Epithelial cell of esophagus (primary cell): ENCODE data around the gene ENDOD1.

Experiments used
- DNase-seq: peaks from one replicate; pipeline ENCODE4 v3.0.0; 2010; ENCODE audit warnings: low read depth
- H3K4me3 ChIP-seq: 2 replicates; pipeline ENCODE4 v1.5.1; 2011; ENCODE audit warnings: mild to moderate bottlenecking, low read length, control low read depth
- TF ChIP-seq, protein P1 (sequence below): IDR thresholded peaks from 2 replicates; pipeline ENCODE4 v1.5.1; 2011; ENCODE audit warnings: low read depth, mild to moderate bottlenecking, low read length, control low read depth, inconsistent platforms; ENCODE audit not compliant: insufficient read depth; ENCODE audit errors: missing control alignments

ENDOD1 gene

DNA sequence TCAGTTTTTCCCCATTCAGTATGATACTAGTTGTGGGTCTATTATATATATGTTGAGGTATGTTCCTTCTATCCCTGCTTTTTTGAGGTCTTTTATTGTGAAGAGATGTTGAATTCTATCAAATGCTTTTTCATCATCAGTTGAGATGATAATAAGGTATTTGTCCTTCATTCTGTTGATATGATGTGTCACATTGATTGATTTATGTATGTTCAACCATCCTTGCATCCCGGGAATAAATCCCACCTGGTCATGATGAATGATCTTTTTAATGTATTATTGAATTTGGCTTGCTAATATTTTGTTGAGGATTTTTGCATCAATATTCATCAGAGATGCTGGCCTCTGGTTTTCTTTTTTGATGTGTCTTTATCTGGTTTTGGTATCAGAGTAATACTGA is 26.0 kb downstream of the ENDOD1 start:
- H3K4me3 ChIP-seq, result no peak overlapping the region
- DNase-seq, result no peak
- TF ChIP-seq, protein P1, sequence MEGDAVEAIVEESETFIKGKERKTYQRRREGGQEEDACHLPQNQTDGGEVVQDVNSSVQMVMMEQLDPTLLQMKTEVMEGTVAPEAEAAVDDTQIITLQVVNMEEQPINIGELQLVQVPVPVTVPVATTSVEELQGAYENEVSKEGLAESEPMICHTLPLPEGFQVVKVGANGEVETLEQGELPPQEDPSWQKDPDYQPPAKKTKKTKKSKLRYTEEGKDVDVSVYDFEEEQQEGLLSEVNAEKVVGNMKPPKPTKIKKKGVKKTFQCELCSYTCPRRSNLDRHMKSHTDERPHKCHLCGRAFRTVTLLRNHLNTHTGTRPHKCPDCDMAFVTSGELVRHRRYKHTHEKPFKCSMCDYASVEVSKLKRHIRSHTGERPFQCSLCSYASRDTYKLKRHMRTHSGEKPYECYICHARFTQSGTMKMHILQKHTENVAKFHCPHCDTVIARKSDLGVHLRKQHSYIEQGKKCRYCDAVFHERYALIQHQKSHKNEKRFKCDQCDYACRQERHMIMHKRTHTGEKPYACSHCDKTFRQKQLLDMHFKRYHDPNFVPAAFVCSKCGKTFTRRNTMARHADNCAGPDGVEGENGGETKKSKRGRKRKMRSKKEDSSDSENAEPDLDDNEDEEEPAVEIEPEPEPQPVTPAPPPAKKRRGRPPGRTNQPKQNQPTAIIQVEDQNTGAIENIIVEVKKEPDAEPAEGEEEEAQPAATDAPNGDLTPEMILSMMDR, result no peak

DNA sequence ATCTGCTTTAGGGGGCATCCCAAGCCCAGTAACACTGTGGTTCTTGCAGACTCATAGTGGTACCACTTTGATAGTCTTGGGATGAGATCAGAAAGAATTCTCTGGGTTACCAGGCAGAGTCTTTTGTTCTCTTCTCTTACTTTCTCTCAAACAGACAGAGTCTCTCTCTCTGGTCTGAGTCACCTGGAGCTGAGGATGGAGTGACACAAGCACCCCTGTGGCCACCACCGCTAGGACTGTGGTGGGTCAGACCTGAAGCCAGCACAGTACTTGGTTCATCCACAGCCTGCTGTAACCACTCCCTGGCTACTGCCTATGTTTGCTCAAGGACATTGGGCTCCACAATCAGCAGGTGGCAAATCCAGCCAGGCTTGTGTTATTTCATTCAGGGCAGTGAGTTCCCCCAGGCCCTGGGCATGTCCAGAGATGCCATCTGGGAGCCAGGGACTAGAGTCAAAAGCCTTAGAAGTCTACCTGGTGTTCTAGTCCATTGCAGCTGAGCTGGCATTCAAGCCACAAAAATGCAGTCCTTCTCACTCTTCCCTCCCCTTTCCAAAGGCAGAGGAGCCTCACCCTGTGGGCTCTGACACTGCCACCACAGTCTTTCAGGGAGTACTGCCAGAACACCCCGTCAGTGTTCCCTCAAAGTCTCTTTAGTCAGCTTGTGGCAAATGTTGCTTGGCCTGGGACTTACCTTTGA is 29.9 kb downstream of the ENDOD1 start:
- DNase-seq, result peak; percentile 65
- no peak overlapping the region for H3K4me3 ChIP-seq
- TF ChIP-seq, protein P1, result no peak

DNA sequence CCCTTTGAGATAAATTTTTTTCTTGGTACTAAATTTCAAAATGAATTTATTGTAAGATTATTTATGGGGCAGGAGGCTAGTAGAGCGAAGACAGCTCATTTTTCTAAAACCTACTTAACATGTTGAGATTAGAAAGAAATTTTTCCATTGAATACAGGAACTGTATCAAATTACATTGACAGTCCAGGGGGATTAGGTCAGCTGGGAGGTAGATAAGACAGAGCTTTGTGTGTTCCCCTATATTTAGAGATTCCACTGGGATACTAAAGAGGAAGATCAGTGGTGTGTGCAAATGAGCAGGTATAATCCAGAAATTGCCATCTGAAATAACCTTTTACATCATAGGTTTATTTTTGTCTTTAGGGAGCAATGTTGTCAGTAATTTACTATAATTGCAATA is 32.1 kb downstream of the ENDOD1 start:
- no peak overlapping the region for H3K4me3 ChIP-seq
- TF ChIP-seq, protein P1, result no peak
- no peak for DNase-seq

DNA sequence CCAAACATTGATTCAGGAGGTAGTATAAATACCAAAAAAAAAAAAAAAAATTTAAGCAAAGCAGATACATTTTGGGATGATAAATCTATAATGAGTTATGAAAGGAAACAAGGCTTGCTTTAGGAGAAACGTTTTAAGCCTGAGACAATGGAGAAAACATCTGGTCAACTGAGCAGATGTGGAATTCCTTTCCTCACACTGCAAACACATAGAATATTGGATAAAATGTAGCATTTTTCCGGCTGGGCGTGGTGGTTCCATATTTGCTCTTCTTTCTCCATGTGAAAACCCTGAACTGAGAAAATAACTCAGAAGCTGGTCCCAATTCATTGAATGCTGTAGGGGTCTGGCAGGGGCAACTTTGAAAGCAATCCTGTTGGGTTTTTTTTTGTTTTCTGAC is 33.9 kb downstream of the ENDOD1 start:
- no peak overlapping the region for H3K4me3 ChIP-seq
- DNase-seq, result no peak
- TF ChIP-seq, protein P1, result no peak

DNA sequence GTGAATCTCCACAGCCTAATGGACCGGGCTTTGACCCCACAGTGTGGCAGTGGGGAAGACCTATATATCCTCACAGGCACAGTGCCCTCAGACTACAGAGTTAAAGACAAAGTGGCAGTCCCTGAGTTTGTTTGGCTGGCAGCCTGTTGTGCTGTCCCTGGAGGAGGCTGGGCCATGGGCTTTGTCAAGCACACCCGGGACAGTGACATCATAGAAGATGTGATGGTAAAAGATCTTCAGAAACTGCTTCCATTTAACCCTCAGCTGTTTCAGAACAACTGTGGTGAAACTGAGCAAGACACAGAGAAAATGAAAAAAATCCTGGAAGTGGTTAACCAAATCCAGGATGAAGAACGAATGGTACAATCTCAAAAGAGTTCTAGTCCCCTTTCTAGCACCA is 39.0 kb downstream of the ENDOD1 start:
- TF ChIP-seq, protein P1, result no peak
- DNase-seq, result no peak

DNA sequence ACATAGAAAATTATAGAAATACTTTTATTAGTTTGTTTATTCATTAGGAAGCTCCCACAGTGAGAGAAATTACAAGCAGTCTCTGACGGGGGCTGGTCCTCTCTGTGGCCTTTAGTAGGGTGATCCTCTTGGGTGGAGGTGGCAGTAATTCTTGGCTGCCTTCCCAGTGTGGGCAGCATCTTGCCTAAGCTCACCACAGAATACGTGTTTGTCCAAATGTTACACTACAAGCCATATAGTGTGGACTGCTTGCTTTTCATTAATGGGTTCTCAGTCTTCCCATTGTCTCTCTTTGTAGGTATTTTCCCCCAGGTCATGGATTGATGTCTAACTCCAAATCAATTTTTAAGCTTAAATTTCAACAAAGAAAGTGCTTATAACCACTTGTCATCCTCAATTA is 43.3 kb downstream of the ENDOD1 start:
- peak; percentile 69 for DNase-seq
- TF ChIP-seq, protein P1, result no peak

More for the DNA sequence above, 39.0 kb downstream of the ENDOD1 start:
- H3K4me3 ChIP-seq, result no peak overlapping the region

DNA sequence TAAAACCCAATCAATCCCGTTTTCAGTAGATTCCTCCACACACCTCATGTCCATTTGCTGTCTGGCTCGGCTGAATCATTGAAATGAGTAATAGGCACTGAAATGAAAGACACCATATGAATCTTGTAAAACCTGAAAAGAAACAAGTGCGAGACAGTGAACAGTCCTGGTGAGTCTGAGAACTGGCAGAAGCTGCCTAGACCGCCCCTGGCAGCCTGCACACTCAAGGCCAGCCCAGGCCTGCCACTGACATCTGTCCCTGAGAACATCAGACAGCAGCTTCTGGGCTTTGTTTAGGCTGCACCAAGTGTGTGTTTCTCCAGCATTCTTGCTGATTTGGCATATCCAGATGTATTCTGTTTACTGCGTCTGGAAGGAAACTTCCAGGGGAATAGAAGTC is 44.8 kb downstream of the ENDOD1 start:
- H3K4me3 ChIP-seq, result no peak overlapping the region
- peak; percentile 99 for DNase-seq
- TF ChIP-seq, protein P1, result no peak

More for the DNA sequence above, 43.3 kb downstream of the ENDOD1 start:
- H3K4me3 ChIP-seq, result no peak overlapping the region
